ENCODE results near the gene SGSM1. TPM values are rescaled to one million over a fixed set of nuclear protein-coding genes. Genes with fewer than 3 reads are reported as not detected.

The SGSM1 gene
- 10 to 100 TPM in 1 of 10 donors, 1 to 10 TPM in 9; 5.5 to 14.3 (median 8.3) TPM for total RNA-seq
- 1 to 10 TPM; 1.1 to 7.2 TPM for polyA plus RNA-seq
- long read RNA-seq, donor 1, full-length matches to known transcripts, result 2 of 7 reads
- long read RNA-seq, donor 1, partial matches to known transcripts, result 0 of 7 reads
- long read RNA-seq, donor 1, other reads (novel, unspliced or antisense), result 5 of 7 reads
- long read RNA-seq, donor 2, full-length matches to known transcripts, result 2 of 12 reads
- long read RNA-seq, donor 2, partial matches to known transcripts, result 5 of 12 reads
- long read RNA-seq, donor 2, other reads (novel, unspliced or antisense), result 5 of 12 reads
- long read RNA-seq, donor 3, partial matches to known transcripts, result 9 of 12 reads
- long read RNA-seq, donor 3, other reads (novel, unspliced or antisense), result 3 of 12 reads

- TF ChIP-seq CTCF (IDR thresholded peaks at IDR 0.05), result peak in 1 of 9 donors; percentile 10
- WGBS, 2 donors, result 2% methylated on average over 78 to 80 of the region's 80 CpGs
- peaks cover 0 to 8% (median 0%) of the 10 kb centered on the region in 7 donors for H3K27me3 ChIP-seq
- H3K27ac ChIP-seq, result peak within 1 kb of the TSS in 9 of 10 donors; percentile 52 to 84 (median 78)
- no peaks in the 10 kb centered on the region for H3K9me3 ChIP-seq
- intact Hi-C loops (cut with DNase I), result loop anchor here in 1 of 10 donors (5.0 kb wide), 1 partner anchor 86 kb away; no protein-coding TSS in a partner anchor
- H3K36me3 ChIP-seq, result no peaks in the 10 kb centered on the region
- H3K4me1 ChIP-seq, result peaks cover 0 to 53% (median 28%) of the 10 kb centered on the region in 9 donors
- peak; percentile 74 to 87 for DNase-seq
- peak within 1 kb of the TSS; percentile 58 to 74 (median 70) for H3K4me3 ChIP-seq
- ATAC-seq, result peak; percentile 83 to 95 (median 90)
These were observed at the start of gene SGSM1 for GRCh38 chr22:24805790-24806662. Gene SGSM1, plus strand, starts transcription at chr22:24806211. Its CDS starts 115 bp downstream, at chr22:24806326.

GRCh38 chr22:24758164-24758799, 47.7 kb upstream of the SGSM1 start:
- Histone ChIP-seq H3K4me3 (no peak overlapping the region), H3K27me3 (peaks cover 0 to 22% (median 6%) of the 10 kb centered on the region in 7 donors), H3K36me3 (no peaks in the 10 kb centered on the region), H3K27ac (no peak overlapping the region), H3K9me3 (no peaks in the 10 kb centered on the region), H3K4me1 (peaks cover 0 to 4% (median 0%) of the 10 kb centered on the region in 9 donors)
- intact Hi-C loops (cut with DNase I), result loop anchor here in 5 of 10 donors (5.0 to 10.0 kb wide), 4 partner anchors 51 to 113 kb away; no protein-coding TSS in a partner anchor
- TF ChIP-seq CTCF (IDR thresholded peaks at IDR 0.05), result peak; percentile 82 to 95 (median 88)
- DNase-seq, result peak; percentile 24 to 53
- ATAC-seq, result no peak
- WGBS, 2 donors, result 59% methylated on average over 12 of the region's 12 CpGs

- WGBS, 2 donors, result 71 to 72% methylated on average over 6 of the region's 6 CpGs
- TF ChIP-seq CTCF (IDR thresholded peaks at IDR 0.05), result no peak
- intact Hi-C loops (cut with DNase I), result loop anchor here in 6 of 10 donors (5.0 to 10.0 kb wide), 6 partner anchors 52 to 295 kb away; no protein-coding TSS in a partner anchor
- ATAC-seq, result no peak
- Histone ChIP-seq H3K36me3 (no peaks in the 10 kb centered on the region), H3K4me3 (no peak overlapping the region), H3K4me1 (peaks cover 0 to 4% (median 0%) of the 10 kb centered on the region in 9 donors), H3K27ac (no peak overlapping the region), H3K27me3 (peaks cover 0 to 34% (median 15%) of the 10 kb centered on the region in 7 donors), H3K9me3 (no peaks in the 10 kb centered on the region)
- no peak for DNase-seq
These were observed 46.2 kb upstream of the SGSM1 start for GRCh38 chr22:24759765-24760164.

All from heart right ventricle (tissue), 16 donors.